Suppressor macrophage (primary cell): ENCODE measurements around the gene RORC.
"Not testable (repeated sequence)": the region's sequence is repeated elsewhere in the genome, so short reads cannot be mapped to it uniquely, and the experiment has no call there.

Source experiments
- DNase-seq, 4 experiments: peaks; one replicate each; pipeline ENCODE4 v3.0.0-alpha.2; 2020 to 2022

The RORC gene

GRCh38 chr1:151769270-151769669, 62.3 kb downstream of the RORC start:
- not testable (repeated sequence) for DNase-seq

- DNase-seq = not testable (repeated sequence)
Observed at GRCh38 chr1:151768351-151769066, 63.1 kb downstream of the RORC start.

GRCh38 chr1:151763990-151764389, 67.6 kb downstream of the RORC start:
- peak in 3 of 4 experiments; percentile 14 to 26 (median 21) for DNase-seq

DNA sequence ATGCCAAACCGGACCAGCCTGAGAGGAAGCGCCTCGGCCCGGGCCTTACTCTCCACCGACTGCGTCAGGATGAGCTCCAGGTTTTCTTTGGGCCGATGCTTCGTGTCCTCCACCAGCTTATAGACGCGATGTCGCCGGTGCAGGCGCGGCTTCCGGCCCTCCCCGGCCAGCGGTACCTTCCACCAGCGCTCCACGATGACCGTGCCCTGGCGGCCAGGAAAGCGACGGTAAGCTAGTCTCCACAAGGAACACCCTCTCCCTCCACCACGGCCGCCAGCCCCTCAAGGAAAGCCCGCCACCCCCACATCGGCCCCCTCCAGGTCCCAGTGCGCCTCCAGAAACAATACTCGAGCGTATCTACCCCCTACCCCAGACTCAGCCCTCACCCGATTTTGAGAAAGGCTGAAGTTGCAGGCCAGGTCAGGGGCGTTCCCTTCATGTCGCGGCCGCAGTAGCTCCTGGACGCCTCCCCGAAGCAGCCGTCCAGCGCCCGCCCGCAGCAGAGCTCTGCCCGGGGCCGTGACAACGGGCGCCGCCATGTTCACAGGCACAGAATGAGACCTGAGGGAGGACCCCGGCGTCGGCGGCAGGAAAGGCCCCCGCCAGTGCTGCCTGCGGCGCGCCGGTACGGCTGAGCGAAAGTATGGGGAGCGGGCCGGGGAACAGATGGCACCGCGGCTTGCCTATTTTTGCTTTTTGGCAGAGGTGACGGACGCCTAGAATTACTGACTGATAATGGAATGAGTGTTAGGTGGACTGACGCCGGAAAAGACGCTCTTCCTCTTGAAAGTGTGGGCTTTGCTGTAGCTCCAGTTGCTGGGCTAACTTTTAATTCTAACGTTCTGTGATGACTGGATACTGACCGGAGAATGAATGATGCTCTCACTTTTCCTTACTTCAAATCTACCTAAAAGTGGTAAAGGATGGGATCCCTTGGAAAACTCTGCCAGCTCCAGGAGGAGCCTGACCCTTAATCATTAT, 68.4 kb downstream of the RORC start, which contains the start of gene MRPL9:
TSS of gene MRPL9 (minus strand) at position 556 of the 981 bp plus-strand sequence. CDS start at position 539, 17 bp downstream.
- DNase-seq = peak; percentile 78 to 92 (median 84)

DNA sequence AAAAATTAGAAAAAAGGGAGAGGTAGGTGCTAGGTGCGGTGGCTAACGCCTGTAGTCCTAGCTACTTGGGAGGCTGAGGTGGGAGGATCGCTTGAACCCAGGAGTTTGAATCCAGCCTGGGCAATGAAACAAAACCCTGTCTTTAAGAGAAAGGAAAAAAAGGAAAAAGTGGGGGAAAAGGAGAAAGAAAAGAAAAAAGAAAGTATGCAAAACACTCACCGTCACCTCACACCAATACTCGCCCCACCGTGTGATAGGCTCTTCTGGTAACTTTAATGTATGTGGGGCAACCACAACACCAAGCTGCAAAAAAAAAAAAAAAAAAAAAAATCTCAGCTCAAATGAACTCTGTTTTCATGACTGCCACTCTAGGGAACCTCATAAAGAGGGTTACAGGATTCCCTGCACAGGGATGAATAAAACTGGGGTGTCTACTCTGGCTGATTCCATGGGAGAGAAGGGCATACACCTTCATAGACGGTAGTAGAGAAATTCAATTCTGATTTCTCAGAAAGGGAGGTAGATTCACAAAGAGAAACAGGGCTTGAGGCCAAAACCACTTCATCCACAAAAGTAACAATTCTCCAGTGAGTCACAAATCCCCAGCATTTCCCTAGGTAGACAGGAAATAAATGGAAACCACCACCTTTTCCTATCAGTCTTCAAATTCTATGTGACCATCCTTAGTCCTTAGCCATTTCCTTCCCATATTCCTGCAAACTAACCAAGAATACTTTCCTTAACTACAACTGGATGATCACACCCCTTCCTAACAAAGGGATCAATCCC, 70.8 kb downstream of the RORC start:
- DNase-seq = no peak

DNA sequence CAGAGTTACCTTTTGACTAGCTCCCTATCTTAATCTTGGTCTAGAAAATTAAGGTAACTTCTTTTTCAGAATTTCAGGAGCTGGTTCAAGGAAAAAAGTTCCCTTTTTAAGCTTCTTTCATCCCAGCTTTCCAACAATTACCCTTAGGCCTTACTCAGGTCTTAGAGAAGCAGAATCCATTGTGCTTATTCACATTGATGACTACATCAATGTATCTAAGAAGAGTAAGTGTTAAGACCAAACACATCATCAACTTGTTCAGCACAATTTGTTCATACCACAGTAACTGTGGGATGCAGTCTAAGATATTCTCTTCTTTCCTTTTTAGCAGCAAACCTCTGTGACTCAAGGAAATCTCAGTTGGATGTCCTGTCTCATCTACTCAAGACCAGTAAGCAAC, 72.4 kb downstream of the RORC start:
- no peak for DNase-seq

DNA sequence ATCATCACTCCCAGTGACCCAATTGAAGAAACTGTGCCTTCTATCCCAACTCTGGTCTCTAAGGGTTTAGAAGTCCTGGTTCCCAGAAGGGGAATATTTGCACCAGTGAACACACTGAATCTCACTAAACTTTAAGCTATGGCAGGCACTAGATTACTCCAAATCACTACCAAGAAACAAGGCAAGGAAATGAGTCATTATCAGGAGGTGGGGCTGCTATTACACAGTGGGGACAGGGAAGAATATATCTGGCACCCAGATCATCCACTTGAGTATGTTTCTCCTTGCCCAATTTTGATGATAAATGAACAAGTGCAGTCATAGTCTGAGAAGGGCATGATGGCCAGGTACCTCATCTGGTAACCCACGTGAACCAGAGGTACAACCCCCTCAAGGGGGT, 75.3 kb downstream of the RORC start:
- peak in 3 of 4 experiments; percentile 30 to 39 (median 39) for DNase-seq
